Measurements from ENCODE around the gene C15orf61.
A peak's percentile ranks its signal among the peaks of the same experiment; 100 is the strongest.

The C15orf61 gene

DNA sequence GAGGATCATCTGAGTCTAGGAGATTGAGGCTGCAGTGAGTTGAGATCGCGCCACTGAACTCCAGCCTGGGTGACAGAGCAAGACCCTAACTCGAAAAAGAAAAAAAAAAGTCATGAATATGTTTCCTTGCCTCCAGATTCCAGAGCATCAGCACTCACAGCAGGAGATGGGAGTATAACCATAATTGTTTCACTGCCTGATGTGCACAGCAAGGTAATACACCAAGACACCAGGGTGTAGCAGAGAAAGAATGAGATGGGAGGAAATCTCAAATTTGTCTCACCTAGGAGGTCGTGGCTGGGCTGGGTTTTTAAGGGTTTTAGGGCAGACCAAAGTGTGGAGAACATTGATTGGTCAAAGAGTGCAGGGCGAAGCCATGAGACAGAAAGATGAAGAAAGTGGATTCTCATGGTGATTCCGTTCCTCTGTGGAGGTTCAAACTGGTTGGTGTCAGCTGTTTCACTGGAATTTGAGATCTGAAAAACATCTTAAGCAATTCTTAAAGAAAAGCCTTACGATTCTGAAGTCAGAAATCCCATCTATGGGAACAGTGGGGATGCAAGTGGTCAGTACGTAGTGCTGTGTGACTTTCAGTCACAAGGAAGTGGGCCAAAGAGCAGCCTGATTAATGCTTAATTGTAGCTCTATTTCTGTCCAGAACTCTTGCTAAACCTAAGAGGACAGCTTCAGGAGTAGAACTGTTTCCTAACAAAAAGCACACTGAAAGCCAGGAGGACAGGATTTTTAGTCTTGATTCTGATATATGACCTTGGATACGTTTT lies 7.8 kb upstream of the C15orf61 start:
- no peak for DNase-seq

DNA sequence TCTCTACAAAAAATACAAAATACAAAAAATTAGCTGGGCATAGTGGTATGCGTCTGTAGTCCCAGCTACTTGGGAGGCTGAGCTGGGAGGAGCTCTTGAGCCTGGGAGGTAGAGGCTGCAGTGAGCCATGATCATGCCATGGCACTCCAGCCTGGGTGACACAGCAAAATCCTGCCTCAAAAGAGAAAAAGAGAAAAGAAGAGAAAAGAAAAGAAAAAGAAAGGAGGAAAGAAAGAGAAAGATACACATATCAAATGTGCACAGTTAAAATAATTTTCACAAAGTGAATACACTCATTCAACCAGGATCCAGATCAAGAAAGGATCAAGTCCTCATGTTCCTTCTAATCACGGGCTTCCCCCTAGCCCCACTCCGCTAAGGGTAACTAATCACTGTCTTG lies 5.8 kb upstream of the C15orf61 start:
- DNase-seq, result no peak

DNA sequence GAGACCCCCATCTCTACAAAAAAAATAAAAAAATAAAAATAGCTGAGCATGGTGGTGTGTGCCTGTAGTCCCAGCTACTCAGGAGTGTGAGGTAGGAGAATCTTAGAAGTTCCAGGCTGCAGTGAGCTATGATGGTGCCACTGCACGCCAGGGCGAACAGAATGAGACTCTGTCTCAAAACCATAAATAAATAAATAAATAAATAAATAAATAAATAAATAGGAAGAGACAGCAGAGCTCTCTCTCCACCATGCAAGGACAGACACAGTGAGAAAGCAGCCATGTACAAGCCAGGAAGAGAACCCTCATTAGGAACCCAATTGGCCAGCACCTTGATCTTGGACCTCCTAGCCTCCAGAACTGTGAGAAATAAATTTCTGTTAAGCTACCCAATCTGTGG lies 5.4 kb upstream of the C15orf61 start:
- no peak for DNase-seq

DNA sequence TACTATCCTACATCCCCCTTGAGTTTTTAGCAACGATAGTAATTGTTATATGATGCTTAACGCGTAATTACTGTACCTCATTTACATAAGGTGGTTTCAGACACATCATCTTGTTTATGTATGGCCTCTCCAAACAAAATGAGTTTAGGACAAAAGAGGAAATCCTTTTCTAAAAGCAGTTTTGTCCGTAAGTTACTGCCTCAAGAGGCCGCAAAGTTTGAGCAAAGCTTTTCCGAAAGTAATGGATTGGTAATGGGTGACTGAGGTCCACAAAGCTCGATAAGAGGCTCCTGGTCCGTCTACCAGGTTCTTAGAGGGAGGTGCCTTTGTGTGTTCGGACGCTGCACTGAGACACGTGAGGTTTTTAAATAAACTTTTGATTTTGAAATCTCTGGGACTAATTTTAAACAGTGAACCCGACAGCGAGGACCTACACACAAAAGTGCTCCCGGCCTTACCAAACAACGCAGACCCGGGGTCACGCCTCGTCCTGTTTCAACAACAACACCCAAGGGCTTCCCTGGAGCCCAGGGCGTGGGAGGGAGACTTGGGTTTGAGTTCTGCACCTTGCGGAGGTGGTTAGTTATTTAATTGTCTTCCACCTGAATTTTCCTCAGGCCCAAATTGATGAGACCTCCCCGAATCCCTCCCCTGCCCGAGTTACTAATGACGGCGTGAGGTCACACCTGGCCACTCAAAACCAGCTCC lies 456 bp upstream of the C15orf61 start:
- DNase-seq, result peak in 3 of 58 donors; percentile 35 to 60 (median 49)

DNA sequence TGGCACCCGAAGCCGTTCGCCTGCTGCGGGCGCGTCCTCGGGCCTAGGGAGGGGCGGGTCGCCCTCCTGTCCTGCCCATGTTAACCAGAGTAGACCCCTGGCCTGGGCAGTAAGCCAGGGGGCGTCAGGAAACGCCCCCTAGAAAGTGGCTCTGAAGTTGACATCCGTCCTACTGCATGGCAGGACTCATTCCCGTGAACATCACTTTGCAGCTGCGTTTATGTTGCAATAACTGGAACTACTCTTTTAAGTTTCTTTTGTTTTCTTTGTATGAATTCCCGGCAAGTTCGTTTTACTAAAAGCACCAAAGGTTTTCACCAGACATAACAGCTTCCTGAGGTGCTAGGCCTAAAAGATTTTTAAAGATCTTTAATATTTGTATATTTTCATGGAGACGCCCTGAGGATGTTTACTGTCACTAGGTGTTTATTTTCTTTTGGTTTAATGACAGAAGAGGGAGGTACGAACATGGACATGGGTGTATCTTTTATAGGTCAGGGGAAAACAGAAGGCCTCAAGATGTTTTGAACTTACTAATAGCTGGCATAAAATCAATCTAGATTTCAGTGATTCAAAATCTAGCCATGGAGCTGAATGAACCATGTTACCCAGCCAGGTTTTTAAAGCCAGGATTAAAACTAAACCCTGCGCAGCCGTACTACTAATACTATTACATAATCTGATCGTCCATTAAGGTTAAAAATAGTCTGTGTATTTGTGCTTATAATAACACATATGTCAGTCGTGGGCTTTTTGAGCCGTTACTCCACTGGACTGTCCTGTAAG lies 1.0 kb downstream of the C15orf61 start:
- peak in 3 of 58 donors; percentile 23 to 68 (median 46) for DNase-seq

DNA sequence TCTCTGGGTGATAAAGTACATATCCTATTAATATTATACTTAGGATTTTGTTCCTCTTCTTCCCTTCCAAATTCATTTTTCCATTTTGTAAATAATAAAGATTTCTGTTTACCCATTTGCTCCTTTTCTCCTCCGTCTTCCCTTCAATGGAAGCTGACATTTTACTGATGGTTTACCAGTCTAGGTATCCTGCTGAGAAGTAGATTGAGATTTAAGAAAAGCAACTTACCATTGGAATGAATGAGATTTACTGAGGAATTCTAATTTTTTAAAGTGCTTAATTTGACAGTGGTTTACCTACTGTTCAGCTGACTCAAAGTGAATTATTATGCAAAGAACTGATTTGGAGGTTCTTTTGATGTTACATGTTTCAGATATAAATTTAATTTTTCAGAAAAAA lies 2.4 kb downstream of the C15orf61 start:
- no peak for DNase-seq

DNA sequence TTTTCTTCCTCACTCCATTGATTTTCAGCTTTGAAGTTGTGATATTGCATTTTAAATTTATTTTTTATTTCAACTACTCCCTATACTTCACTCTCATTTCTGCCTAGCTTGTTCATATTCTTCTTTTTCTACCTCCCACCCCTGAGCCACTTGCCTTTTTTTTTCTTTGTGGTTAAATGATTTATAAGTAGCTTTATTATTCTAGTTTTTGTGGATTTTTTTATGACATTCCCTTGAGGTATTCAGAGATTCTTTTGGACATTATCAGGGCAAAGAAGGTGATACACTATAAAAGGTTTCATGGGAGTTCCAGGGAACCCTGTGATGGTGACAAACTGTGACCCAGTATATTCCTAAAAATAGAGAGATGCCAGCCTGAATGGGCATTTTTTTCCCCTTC lies 3.3 kb downstream of the C15orf61 start:
- DNase-seq, result no peak

DNA sequence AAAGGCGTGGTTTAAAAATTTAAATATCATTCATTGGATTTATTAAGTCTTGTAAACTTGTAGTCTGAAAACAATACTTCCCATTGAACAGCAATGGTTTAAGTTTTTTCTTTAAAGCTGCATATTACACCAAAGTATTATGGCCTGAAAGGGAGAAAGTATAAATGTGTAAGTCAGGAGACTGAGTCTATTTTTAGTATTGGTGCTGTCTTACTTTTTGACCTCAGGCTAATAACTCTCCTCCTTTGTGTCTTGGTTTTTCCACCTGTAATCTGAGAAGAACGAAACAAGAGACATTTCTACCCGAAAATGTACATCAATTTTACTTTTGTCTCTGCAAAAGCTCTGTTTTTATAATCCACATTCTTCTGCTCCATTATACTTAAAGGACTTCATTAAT lies 7.6 kb downstream of the C15orf61 start:
- DNase-seq, result no peak

DNA sequence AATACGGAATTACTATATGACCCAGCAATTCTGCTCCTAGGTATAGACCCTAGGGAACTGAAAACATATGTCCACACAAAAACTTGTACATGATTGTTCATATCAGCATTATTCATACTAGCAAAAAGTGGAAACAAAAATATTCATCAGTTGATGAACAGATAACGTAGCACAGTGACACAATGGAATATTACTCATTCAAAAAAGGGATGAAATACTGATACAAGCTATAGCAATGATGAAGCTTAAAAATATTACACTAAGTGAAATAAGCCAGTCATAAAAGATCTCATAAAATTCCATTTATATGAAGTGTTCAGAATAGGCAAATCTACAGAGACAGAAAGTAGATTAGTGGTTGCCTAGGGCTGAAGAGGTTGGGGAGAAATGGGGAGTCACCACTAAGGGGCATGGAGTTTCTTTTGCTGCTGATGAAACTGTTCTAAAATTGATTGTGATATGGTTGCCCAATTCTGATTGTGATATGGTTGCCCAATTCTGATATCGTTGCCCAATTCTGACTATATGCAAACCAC lies 10.5 kb downstream of the C15orf61 start:
- DNase-seq, result no peak

DNA sequence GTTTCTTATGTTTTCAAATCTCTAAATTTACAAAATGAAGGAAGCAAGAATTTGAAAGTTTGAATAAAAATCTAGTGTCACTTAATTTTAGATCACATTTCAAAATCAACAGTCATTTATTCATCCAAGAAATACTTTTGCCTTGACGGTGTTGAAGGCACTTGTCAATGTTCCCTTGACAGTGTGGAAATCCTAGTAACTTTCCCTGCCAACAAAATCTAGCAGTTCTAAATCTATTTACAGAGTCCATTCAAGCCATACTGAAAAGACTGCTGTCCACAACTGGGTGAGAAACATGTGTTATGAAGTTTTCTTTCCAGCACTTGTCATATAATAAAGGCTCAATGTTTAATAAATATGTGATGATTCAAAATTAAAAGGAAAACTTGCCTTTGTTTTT lies 12.9 kb downstream of the C15orf61 start:
- no peak for DNase-seq

DNA sequence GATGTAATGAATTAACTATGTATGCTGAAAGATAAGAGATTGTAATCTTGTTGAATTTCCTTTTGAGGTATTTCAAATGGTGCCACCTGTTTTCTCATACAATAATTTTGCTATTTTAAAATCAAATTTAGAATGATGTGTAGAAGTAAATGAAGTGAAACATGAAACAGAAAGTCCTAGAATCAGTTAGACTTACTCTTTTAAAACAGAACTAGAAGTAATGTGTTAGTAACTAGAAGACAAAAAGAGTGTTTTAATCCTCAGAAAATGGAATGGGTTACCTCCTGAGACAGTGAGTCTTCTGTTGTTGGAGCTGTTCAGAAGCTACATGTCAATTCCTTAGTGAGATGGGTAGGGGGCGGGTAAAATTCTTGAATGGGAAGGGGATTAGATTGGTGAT lies 13.4 kb downstream of the C15orf61 start:
- DNase-seq, result no peak

DNA sequence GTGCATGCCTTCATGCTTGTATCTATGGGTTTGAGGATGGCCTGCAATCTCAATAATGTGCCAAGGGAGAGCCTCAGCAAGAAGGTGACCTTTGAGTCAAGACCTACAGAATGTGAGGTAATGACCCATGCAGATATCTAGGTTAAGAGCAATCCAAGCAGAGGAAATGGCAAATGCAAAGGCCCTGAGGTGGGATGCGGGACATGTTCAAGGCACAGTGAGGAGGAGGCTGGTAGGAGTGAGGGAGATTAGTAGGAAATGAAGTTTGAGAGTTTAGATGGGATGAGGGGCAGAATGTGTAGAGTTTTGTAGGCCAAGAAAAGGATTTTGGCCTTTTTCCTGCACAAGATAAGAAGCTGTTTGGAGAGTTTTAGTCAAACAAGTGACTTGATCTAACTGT lies 16.8 kb downstream of the C15orf61 start:
- DNase-seq, result no peak

DNA sequence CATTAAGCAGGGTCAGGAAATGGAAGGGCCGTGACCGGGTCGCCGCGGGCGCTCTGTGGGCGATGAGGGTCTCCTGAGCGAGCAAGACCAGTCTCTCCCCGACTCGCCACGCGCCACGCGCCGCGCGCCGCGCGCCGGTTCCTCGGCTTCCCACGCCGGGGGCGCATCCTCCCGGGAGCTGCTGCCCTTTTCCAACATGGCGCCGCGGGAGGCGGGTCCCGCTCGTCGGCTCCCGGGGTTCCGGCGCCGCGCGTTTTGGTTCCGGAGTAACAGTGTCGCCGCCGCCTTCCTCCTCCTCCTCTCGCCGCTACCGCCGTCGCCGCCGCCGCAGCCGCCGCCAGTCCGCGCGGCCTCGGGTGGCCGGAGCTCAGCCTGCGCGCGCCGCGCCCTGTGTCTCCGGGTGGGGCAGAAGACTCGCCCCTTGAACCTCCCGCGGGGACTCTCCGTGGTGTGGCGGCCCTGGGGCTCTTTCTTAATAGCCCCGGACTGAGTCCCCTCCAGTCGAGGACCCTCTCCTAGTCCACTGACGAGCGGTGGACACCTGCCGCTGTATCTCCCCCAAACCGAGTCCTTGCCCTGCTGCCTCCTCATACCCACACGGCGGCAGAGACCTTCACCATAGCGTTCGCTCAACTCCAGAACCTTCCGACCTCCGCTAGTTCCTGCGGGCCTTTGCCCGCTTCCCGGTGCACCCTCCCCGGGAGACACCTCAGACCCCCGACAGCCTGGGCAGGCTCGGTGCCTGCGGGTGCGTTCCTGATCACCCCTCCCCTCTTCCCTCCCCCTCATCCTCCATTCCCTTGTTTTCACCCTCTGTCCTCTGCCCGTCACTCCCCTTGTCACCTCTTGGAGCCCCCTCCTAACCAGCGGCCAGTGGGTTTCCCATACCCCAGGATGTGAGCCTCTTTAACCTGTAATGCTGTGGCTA lies 21.8 kb downstream of the C15orf61 start, which contains the start of gene MAP2K5:
Gene MAP2K5, plus strand, starts transcription at position 284 of the 928 bp plus-strand sequence. Its CDS starts 633 bp downstream, at position 917.
- DNase-seq, result peak in 57 of 58 donors; percentile 43 to 90 (median 79)

DNA sequence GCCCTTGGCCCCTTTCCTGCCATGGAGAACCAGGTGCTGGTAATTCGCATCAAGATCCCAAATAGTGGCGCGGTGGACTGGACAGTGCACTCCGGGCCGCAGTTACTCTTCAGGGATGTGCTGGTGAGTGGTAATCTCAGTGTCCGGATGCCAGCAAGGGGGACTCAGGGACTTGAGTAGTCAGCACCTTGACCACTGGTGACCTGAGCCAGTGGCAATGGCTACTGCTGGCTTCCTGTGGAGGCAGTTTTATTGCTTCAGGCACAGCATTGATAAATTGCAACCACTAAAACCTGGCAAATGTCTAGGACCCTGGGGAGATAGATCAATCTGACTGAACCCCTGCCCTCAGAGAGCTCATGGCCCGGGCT lies 22.4 kb downstream of the C15orf61 start:
- peak in 7 of 58 donors; percentile 5 to 47 (median 18) for DNase-seq

DNA sequence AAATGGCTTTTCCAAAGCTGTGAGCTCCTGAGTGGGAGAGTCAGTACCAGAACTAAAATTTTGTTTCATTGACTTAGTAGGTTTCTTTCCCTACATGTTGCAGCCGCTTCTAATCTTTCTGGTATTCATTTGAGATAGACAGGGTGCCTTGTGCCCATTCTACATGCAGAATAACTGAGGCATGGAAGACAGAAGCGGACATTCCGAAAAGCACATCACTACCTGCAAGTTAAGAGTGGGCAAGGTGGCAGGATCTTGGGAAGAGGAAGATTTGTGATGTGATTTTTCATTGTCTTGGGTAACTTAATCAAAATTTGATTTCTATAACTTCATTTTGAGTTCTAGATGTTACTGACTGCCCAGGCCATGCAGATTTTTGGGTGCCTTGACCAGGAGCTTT lies 23.5 kb downstream of the C15orf61 start:
- DNase-seq, result no peak

DNA sequence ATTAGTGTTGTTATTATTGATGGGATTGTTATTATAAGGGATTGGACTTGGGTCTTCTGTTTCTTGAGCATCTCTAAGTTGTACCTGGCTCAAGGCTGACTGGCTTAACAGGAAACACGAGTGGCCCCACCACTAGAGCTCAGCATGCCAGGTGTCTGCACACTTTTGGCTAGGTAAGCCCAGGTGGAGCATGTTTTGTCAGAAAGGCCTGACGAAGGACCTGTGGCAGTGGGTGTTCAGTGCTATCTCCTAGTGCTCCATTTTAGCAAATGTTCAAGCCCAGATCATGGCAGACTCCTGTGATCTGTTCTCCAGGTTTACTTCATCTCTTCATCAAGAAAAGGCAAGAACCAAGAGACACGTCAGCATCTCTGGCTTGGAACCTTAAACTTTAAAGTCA lies 24.9 kb downstream of the C15orf61 start:
- DNase-seq, result no peak

DNA sequence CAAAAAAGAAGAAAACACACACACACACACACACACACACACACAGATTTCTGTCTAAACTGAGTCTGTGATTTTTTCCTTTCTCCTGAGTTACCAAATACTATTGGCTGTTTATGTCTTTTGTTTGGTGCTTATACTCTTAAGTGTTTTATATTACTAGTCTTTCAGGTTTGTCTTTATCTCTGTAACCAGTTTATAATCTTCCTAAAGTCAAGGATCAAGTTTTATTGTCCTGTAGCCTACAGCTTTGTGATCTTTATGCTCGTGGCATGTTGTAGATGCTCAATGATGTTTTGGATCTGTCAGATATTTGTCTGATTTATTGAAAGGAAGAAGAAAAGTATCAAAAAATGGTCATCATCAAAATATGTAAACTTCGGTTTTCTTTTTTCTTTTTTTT lies 26.1 kb downstream of the C15orf61 start:
- no peak for DNase-seq

DNA sequence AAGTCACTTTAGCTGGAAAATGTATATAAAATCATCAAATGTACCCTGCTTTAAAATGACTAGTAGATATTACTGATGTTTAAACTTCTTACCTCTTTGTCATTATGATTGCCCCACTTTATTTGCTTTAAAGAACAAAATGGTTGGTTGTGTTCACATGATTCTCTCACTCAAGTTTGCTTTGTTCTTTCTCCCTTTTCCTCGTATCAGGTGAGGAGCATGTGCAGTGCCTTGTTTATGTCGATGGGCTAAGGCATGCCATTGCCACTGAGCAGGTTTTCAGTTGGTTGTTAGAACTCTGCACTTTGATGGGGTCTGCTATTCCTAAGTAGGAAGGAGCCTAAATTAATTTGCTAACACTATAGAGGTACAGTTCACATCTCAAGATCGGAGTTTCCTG lies 26.9 kb downstream of the C15orf61 start:
- DNase-seq, result no peak

DNA sequence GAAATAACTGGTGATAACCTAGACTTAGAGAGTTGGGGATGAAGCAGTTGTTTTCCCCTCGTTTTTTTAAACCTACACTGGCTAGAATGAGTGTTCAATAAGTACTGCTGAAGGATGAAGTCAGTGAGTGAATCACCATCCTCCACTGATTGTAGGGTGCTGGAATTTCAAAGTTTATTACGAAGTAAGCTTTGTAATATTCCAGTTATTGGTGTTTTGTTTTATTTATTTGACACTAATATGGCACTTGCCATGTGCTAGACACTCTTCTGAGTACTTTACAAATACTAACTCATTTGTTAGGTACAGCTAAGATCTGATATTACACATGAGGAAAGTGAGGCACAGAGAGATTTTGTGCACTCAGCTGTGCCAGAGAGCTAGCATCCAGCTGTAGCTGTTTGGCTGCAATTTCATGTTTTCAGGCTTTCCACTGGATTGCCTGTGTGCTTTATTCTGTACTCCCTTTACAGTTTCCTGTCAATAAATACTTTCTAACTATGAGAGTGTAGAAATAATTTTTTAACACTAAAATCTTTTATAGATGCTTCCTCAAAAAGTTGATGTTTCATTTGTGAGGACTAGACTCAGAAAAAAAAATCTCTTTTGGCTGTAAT lies 27.4 kb downstream of the C15orf61 start:
- DNase-seq, result peak in 1 of 58 donors; percentile 6

All from anterior cingulate cortex (tissue), 58 donors.